Measurements from ENCODE around the gene VWF.
A peak's percentile ranks its signal among the peaks of the same experiment; 100 is the strongest.
"Not testable (repeated sequence)": the region's sequence is repeated elsewhere in the genome, so short reads cannot be mapped to it uniquely, and the experiment has no call there.

Gene VWF

DNA sequence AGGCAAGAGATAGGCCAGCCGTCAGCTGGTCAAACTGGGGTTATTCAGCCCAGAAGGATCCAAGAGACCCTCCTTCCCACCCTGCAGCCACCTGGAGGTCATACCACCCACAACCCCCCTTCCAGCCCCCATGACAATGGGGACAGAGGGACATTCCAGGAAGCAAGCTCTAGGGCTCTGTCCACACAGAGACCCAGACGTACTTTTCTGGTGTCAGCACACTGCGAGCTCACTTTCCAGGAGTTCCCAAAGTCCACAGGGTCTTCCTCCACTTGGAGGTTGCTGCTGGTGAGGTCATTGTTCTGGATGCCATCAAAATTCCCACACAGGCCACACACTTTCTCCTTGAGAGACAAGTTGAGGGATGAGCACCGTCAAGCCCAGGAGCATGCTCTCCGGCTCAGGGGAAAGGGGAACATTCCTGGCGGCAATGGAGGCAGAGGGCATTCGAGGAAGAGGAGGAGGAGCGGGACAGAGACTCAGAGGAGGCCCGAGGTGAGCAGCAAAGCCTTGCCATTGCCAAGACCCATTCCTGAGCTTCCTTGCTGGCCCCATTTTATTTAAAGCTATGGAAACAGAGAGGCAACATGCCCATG lies 98.7 kb downstream of the VWF start:
- DNase-seq = not testable (repeated sequence)

DNA sequence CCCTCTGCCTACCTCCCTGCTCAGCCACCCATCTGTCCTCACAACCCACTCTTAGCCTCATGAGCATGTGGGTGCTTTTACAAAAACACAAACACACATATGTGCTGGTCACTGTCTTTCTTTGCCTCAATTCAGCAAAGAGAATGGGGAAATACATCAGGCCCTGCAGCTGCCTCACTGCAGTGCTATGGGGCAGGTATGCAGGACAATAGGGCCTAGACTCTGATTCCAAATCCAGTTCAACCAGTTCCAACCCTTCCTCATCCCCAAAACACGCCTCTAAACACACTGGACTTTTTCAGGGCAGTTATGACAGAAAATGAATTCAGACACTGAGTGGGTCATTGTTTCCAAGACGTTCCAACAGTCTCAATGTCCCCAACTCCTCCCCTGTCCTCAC lies 100.4 kb downstream of the VWF start:
- DNase-seq = not testable (repeated sequence)

DNA sequence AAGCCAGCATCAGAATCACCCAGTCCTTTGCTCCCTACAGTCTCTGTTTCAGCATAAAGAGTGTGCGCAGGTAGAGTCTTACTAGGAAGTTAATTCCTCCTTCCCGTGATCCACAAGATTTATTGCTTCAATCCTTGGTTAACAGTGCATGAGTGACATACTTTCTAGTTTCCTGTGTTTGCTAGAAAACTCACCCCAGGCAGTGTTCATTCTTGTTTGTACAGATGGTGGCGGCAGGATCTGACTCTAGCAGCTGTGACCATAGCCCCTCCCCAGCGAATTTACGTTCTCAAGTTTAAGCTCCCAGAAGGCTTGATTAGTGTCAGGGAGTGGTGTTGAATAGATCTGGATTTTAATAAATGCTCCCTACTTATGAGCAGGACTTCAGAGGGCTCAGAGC lies 103.5 kb downstream of the VWF start:
- no peak for DNase-seq

DNA sequence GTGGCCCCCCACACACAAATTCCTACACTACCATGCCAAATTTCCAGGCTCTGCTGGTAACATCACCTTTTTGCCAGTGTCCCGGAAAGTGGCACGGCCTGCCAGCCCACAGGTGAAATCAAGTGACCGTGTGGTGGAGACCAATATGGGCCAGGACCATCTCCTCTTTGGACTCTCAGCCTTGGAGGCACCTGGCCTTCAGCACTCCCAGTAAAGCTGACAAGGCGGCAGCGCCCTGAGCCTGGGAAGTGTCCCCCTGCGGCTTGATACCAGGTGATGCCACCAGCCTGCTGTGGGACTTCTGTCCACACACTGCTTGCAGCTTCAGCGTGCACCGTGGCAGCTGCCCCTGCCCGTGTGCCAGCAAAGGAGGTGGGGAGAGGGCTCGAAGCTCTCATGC lies 104.0 kb downstream of the VWF start:
- DNase-seq = not testable (repeated sequence)

DNA sequence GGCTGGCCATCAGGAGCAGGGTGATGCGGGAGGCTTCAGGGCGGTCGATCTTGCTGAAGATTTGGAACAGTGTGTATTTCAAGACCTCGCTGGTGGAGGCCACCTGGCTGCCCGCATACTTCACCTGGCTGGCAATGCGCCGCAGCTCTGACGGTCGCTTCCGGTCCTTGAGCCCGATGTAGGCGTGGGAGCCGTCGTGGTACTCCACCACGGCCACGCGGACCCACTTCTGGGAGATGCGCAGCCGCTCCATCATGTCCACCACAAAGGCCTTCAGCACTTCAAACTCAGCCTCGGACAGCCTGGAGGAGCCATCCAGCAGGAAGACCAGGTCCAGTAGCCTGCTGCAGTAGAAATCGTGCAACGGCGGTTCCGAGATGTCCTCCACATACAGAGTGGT lies 105.2 kb downstream of the VWF start:
- not testable (repeated sequence) for DNase-seq

DNA sequence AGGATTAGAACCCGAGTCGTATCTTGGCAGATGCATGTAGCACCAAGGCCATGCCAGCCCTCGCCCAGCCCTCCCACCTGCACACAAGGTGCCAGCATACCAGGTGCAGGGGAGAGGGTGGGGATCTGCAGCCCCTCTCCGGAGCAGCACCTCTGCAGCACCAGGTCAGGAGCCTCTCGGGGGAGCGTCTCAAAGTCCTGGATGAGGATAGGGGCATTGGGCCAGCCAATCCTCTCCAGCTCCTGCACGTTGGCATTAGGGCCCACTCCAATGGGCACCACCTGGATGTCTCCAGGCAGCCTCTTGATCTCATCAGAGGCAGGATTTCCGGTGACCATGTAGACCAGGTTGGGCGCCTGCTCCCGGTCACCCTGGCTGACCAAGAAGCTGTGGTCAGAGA lies 106.2 kb downstream of the VWF start:
- no peak for DNase-seq

DNA sequence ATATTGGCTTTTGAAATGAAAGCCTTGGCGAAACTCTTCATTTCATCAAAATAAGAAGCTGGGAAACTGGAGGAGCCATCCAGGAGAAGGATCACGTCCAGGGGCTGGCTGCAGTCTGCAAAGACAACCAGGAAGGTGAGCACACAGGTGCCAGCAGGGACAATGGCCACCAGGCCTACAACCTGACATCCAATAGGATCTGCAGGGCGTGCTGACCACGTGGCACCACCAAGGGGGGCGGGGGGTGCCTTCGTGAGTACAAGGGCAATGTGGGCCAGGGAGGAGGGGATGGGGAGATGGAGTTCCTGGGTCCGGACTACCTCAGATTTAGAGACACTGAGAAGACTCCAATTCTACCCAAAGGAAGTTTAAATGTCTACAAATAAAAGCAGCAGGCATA lies 107.7 kb downstream of the VWF start:
- no peak for DNase-seq

DNA sequence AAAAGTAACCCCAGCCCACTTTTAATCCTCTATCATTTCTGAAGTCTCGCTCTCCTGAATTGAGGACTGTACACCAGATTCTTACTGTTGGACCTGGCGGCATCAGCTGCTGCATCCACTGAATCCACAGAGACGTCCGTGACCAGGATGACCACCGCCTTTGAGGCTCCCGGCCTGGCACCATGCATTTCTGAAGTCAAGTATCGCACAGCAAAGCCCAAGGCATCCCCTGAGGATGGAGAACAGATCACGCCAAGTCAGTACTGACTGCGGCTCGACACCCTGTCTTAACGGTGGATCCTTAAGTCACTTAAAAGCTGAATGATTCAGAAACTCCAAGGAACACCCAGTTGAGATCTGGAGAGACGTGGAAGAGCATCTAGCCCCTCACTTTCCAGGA lies 108.5 kb downstream of the VWF start:
- not testable (repeated sequence) for DNase-seq

DNA sequence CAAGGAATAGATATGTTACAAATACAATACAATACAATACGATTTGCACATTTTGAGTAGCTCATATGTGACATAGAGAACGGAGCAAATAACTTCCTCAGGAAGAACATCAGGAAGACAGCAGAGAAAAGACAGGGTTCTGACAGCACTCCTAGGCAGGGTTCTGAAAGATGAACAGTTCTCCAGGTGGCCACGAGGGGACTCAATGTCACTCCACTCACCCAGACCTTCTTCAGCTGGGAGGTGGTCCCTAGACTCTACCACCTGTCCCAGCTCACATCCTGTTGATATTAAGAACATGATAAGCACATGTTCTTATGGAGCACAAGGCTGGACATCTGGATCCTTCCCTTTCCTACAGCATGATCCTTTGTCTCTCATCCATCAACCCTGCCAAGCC lies 109.2 kb downstream of the VWF start:
- not testable (repeated sequence) for DNase-seq

DNA sequence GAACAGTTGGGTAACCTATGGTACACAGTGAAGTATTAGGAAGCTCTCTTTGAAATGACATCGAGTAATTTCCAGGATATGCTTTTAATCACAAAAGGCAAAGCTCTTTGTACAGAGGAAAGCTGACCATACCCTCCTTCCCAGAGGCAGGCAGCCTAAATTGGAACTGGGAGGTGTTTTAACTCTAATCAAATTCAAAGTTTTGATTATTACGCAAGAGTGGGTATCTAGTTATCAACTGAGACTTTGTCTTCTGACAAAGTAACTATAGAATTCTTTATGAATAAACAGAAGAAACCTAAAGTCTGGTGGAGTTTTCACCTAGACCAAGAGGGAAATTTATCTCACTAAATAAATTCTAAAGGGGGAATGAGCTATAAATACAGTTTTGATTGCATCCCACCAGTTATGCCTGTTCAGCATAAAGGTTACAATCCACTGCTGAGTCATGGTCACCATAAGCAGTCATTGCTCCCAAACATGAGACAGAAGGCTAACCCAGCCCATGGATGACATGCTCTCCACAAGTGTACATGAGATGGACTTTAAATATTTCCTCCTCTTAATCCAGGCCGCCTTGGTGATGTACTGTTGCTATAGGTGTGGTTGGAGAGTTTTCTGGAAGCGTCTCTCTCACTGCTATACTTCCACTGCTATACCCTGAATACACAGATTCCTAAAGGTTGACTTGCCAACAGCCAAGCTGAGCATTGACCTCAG lies 113.7 kb downstream of the VWF start:
- DNase-seq = not testable (repeated sequence)

DNA sequence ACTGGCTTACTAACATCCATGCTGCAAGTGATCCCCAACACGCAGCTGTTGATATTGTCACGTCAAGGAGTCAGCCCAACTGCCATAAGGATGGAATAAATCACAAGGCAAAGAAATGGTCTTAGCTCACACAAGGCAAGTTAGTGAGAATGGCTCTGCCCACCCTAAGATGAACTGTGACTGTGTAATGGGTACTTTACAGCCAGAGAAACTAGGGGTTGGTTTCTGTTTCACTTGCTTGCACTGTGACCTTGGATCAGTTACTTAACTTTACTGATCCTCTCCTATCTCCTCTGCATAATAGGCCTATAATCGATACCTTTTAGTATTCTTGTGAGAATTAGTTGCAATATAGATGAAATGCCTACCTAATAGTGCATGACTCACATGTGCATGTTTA lies 127.2 kb downstream of the VWF start:
- no peak for DNase-seq

DNA sequence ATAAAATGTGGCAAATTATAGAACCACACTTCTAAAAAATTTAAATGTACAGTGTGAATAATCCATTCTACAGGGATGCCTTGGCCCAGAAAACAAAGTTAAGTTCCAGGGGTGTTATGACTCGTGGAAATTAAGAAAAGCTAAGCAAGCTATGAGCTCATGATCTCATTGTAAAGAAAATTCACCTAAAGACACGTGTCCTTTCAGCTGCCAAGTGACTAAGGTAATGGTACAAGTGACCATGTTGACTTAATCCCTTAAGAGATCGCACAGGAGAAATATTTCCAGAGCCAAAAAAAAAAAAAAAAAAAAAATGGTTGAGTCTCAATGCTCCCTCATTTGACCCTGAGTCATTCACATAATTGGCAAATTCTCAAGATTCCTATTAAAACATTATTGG lies 128.0 kb downstream of the VWF start:
- no peak for DNase-seq

DNA sequence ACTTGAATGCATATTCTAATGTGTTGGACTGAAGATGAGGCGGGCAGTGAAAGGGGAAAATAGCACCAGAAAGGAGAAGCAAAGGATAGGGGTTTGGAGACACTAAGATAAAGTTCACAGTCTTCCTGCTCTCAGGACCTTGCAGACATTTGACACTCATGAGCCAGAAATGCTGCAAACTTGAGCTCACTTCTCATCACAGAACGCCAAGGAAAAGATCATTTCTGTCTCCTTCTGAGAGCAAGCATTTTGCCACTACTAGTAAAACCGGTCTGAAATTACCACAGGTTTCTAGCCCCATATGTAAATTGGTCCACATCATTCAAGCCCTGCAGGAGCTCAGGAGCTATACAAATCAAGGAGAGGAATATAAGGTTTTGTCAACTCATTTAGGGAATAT lies 134.8 kb downstream of the VWF start:
- DNase-seq = no peak

DNA sequence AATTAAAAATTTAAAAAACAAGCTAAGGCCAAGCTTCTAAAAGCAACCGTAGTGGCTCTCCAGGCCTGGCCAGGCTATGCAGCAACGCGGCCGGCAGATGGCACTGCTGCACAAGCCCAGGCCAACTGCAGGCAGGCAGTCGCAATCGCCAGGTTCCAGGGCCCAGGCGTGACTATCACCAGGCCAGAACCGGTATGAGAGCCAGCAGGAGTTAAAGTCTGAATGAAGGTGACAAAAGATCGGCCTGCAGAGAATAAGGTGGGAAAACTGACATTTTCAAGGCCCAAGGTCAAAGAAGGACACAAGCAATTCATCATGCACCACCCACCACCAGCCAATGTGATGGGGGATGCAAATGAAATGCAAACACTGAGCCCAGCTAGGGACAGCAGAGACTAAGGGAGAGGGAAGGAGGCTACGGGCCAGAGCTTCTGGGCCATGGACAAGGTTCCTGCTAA lies 135.8 kb downstream of the VWF start:
- DNase-seq = peak; percentile 8

DNA sequence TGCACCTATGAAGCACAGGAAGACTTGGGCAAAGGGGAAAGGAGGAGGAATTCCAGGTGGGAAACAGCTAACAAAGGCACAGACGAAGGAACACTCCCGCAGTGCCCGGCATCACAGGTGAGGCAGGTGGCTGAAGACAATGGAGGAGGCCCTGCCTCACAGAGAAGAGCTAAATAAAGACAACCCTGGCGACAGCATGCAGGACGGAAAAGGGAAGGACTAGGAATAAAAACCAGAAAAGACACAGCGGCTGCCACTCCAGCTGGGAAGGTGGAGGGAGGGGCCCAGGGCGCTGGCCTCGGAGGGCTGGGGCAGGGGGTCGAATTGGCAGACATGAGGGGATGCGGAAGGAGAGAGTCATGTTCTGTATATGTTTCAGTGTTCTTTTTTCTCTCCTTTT lies 136.4 kb downstream of the VWF start:
- no peak for DNase-seq

DNA sequence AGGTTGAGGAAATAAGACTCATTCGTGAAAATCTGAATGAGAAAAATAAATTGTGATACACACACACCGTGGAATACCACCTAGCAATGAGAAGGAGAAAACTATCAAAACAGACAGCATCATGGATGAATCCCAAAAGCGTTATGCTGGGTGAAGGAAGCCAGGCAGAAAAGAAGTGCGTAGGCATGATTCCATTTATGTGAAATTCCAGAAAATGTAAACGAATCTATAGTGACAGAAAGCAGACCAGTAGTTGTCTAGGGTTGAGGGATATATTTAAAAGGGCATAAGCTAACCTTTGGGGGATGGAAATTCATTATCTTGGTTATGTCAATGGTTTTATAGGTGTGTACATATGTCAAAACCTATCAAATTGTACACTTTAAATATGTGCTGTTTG lies 136.9 kb downstream of the VWF start:
- no peak for DNase-seq

DNA sequence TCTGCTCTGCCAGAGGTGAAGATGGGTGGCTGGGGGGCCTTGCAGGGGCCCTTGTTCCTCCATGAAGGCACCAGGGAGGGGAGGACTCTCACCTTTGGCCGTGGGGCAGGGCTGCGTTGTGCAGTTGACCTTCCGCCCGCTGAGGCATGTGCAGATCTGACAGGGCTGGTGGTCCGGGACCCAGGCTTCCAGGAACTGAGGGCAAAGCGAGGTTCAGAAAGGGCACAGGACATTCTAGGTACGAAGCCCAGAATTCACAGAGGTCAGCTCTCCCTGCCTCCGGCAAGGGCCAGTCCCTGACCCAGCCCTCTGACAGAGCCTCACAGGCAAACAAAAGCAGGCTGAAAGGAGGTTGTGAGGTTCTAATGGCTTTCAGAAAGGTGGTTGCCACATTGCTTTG lies 139.0 kb downstream of the VWF start:
- DNase-seq = no peak

DNA sequence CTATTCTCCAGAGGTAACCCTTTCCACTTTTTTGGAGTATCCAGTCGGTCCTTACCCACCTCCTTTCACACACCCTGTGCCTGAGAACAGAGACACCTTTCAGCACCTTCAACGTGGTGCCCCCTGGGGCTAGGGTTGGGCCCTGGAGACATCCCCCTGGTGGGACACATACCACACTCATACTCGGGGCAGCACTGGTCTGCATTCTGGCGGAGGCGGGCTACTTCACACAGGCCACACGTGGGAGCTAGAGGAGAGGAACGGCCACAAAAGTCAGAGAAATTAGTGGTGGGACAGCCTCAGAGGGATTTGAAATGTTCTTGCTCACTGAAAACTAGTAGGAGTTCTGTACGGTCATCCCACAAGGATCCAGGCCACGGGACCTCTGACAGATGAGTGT lies 139.6 kb downstream of the VWF start:
- DNase-seq = no peak

DNA sequence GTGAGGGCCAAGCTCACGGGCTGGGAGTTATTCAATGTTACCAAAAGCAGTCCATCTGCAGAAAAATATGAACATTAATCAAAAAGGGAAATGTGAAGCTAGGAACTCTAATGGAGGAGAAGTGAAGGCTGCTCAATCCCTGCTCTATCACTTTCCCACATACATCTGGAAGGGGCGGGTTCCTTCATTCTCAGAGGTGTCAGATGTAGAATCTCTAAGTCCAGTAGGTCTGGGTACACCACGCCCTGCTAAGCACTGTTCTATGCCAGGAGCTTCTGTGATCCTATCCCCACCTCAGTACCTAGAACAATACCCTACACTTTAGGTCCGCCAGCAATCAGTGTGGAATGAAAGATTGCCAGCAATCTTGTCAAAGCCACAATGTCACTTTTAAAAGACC lies 142.4 kb downstream of the VWF start:
- no peak for DNase-seq

DNA sequence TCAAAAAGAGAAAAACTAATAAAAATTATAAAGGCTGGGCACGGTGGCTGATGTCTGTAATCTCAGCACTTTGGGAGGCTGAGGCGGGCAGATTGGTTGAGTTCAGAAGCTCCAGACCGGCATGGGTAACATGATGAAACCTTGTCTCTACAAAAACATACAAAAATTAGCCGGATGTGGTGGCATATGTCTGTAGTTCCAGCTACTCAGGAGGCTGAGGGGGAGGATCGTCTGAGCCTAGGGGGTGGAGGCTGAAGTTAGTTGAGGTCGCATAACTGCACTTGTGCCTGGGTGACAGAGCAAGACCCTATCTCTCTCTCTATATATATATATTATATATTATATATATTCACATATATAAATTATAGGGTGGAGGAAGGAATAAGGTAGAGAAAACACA lies 146.9 kb downstream of the VWF start:
- no peak for DNase-seq

DNA sequence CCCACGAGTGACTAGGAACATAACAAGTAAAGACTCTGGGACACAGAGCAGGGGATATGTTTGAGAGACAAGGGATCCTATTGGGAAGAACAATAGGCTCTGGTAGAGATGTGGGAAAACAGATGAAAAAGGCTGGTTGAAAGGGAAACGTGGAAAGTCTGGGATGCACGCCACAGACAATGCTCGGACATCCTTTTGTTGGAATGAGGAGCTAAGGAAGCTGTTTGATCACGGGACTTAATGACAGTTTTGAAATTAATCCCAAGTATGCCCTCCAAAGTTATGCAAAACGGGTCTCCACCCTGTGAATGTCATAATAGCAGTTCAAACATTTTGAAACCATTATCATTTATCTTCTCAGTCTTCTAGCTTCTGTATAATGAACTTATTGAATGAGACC lies 147.8 kb downstream of the VWF start:
- DNase-seq = no peak

DNA sequence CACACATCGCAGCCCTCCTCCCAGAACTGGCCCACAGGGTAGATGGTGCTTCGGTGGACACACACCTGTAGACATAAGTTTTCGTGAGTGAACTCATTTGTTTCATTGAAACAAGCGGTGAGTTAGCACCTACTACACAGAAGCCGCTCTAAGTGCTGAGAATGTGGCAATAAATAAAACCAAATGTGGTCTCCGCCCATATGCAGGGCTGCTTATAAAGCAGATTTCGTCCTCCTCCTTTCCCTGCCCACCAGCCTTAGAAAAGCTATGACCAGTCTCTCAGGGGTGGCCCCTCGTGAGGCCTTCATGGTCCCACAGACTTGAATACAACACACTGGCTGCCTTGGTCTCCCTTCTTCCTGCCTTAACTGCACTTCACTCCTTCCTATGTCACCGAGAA lies 148.3 kb downstream of the VWF start:
- no peak for DNase-seq

DNA sequence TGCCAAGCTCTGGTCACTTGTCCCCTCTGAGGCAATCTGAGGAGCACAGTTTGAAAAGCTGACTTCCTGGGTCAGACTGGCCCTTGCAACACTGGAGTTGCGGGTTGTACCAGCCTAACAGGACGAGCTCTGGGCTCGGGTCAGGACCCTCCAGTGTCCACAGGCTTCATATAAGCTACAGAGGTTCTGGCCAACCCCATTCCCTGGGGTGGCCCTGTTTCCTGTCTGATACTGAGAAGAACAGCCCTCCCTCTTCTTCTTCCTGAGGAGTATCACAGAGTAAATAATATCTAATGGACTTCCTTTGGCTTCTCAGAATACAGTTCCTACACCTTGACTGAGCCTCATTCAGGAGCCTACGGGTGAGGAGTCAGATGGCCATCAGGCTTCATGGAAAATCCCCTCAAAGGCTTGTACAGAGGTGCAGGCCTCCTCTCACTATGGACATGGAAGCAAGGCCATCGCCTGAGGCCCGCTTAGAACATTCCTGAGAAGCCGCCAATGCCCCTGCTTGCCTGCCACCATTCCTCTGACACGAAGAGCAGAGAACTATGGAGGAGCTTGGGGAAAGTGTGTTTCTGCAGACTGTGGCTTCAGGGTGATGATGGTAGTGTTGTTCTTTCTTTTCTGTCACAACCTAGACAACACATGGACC lies 150.9 kb downstream of the VWF start:
- DNase-seq = no peak

DNA sequence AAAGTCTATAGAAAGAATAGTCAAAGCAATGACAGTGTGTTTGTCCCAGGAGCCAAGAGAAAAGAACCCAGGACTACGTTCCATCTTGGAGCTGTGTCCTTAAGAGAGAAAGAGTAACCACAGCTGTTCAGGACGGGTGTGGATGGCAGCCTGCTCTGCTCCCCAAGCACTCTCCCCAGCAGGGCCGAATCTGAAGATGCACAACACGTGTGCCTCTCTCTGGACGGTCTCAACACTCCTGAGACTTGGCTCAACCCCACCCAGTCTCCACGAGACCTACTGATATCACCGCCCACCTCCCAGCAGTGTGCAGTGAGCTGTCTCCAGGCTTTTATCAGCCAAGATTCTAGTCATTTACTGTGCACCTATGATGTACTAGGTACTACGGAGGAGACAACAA lies 152.1 kb downstream of the VWF start:
- no peak for DNase-seq

All from NK-92 treated with Interleukin-12 subunit alpha and Interleukin-12 subunit beta, amount 100 ng/mL, for 24 hours (cell line).